Activated CD4-positive, alpha-beta T cell treated with anti-CD3 and anti-CD28 coated beads, Interleukin-2, Interleukin-4, amounts not matched to agents 100 ng/mL and 50 ng/mL, durations not matched to agents 16 hours and 8 hours (primary cell): ENCODE measurements around the gene TEAD1.
"Not testable (repeated sequence)": the region's sequence is repeated elsewhere in the genome, so short reads cannot be mapped to it uniquely, and the experiment has no call there.

Experiments
- DNase-seq: peaks from one replicate; pipeline ENCODE4 v3.0.0-alpha.2; 2020; ENCODE audit warnings: low spot score

The TEAD1 gene

DNA sequence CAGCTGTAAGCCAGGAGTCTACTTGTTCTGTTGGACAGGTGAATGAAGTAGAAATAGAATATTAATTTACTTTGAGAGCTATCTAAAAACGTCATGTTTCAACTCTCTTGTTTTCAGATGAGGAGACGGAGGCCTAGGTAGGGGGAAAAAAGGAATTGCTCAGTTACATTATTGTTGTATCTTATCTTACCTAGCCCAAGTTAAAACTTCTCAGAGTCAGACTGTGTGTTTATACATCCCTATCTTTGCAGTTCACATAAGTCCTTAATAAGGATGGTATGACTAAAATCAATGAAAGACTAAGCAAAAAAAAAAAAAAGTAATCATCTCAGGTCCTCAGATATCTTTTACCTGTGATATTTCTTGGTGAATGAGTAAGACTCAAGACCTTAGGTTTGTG lies 62.8 kb downstream of the TEAD1 start:
- no peak for DNase-seq

DNA sequence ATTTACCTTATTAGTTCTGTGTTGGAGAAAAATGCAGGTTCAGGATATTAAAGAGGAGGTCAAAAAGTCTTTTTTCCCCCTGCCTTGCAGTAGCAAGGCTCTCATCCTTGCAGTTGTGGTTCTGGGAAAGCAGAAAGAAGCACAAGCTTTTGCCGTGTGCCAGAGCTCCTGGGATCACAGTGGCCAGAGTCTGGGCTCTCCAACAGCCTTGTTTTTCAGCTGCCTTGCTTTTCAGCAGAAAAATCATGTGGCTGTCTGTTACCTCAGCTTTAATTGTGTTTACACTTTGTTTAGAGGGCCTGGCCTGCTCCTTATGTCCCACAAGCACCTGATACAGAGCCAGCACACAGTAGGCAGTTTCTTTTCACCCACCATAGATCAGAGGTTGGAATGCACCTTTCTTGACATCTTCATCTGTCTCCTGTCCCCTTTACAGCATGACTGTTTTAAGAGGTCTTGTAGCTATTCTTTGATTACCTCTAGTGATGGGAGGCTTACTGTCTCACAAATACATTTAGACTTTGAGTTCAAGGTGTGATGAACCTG lies 67.5 kb downstream of the TEAD1 start:
- DNase-seq: no peak

DNA sequence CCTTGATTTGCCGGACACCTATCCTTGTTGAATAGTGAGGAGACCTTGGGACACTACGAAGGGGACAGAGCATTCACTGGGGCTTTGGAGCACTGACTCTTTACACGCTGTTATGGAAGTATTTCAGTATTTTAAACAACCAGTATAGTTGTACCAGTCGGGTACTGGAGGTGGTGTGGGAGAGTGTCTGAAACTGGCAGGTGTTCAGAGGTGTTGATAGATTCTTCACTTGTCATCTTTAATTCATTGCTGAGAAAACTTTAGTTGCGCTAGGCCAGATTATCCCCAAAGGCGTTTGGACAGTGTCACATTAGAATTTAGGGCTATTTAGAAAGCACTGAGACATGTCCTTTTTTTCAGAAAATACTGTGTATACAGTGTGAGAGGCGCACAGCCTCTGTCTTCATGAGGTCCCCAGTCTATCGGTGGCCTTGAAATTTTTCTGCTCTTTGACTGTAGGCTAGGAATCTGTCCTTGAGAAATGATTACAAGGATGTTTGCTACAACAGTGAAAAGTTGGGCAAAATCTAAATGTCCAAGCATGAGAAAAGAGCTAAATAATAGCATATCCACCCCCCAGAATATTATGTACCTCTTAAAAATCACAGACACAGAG lies 69.7 kb downstream of the TEAD1 start:
- DNase-seq: no peak

DNA sequence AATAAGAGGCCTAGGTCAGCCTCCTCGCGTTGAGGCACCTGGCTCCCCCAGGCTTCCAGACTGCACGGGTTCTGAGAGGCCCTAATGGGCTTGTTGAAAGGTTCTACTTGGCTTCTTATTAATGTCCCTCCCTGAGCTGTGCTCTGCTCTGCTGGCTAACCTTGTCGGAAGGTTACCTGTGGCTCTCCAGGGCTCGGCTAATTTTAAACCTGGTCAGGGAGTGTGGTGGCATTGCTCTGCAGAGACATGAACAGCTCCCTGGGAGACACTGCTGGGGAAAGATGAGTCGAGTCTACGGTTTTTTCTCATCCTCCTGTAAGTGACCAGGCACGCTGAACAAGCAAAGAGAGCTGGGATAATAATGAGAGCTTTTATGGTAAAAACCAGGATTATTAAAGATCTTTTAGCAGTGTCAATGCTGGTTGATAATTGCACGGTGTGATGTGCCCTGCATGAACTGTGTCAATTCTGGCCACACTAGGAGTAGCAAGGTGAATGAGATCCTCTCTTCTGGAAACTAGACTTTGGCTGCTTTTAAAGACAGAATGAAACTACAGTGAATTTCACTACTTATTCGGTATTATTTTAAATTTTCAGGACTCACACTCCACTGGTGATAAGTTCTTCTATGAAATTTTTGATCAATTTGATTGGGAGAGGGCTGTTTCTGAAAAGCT lies 70.7 kb downstream of the TEAD1 start:
- no peak for DNase-seq

DNA sequence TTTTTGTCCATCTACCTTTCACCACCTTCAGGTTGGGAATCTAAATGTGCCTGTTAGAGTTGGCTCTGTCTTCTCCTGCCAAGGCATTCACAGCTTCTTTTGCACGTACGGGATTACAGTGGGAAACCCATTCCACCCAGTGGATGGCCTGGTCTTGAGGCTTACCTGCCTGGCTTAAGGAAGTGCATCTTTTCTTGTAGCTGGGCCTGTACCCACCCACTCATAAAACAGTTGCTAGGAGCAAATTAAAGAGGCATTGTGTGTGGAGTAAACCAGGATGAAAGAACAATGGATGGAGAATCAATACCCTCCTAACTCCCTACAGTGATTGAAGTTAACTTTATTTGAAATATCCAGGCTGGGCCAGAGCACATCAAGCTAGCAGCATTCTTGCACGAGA lies 71.6 kb downstream of the TEAD1 start:
- DNase-seq: no peak

DNA sequence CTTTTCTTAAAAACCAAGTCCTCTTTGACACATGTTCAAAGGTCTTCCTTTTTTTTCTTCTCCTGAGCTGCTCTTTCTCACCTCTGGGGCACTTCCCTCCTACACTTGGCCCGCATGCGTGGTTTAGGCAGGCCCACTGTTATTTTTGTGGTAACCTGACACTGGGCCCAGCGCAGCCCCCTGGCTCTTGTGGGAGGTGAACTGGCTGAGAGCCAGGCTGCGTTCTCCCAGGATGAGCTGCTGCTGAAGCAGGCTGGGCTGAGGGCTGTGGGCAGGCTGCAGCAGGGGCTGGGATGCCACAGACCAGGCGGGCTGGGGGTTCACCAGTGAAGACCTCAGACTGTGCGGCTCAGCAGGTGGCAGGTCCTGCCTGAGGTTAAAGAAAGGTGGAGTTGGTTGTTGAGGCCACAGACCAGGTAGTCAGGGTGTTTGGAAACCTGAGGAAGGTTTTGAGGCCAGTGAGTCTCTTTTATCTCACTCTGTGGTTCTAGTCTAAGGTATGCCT lies 72.4 kb downstream of the TEAD1 start:
- no peak for DNase-seq

DNA sequence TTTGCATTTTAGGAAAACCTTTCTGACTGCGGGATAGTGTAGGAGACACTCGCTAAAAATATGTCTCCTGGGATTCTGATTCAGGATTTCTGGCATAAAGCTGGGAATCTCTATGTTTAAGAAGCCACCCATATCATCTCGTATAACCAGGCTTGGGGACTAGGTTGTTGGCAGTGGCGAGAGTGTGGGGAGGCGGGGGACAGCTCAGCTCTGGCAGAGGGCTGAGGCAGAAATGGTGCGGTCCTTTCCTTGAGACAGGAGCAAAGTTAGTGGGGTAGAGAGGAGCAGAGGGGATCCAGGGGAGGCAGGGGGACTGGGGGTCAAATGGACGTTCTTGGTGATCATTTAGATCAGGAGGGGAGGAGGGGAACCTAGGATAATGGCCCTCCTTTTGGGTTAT lies 74.3 kb downstream of the TEAD1 start:
- no peak for DNase-seq

DNA sequence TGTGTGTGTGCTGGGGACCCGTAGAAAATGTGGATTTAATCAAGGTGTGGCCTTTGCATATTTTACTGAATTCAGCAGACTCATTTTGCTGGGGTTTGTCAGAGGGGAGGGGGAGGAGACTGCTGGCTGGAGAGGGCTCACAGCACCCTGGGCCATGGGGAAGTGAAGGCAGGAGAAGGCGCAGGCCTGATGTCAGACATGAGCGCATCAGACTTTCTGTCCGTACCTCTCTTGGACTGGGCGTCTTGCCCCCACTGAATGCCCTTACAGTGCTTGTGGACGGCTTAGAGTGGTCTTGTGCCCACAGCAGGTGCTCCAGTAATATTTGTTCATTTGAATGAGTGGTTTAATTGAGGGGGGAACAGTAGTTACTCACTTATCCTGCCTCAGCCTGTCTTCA lies 75.2 kb downstream of the TEAD1 start:
- DNase-seq: no peak

DNA sequence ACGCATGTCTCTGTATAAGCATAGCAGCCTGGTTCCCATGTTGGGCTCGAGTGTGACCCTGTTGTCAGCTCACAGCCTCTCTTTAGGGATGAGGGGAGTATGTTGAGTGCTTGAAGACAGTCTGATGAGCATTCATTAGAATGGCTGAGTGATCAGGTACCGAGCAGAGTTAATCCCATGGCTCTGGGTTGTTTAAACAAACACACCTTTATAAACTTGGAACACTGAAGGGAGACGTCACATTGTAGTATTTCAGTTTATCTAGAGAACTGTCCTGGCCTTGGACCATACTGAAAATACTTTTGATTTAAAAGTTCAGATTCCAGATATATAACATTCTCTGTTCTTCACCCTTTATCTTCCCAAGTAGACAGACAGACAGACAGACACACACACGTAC lies 76.0 kb downstream of the TEAD1 start:
- DNase-seq: no peak

DNA sequence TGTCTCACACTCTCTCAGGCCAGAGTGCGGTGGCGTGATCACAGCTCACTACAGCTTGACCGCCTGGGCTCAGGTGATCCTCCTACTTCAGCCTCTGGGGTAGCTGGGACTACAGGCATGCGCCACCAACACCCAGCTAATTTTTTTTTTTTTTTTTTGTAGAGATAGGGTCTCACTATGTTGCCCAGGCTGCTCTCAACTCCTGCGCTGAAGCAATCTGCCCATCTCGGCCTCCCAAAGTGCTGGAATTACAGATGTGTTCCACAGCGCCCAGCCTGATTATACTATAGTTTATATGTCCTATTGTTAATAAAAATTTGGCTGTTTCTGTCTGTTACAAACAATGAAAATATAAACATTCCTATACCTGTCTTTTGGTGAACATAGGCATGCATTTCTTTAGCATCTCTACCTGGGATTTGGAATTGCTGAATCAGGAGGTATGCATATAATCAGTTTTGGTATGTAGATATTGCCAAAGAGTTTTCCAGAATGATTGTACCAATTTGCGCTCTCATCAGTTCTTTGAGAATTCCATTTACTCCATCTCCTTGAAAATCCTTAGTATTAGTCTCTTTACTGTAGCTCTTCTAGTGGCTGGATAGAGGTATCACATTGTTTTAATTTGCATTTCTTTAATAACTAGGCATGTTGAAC lies 78.8 kb downstream of the TEAD1 start:
- DNase-seq: no peak

DNA sequence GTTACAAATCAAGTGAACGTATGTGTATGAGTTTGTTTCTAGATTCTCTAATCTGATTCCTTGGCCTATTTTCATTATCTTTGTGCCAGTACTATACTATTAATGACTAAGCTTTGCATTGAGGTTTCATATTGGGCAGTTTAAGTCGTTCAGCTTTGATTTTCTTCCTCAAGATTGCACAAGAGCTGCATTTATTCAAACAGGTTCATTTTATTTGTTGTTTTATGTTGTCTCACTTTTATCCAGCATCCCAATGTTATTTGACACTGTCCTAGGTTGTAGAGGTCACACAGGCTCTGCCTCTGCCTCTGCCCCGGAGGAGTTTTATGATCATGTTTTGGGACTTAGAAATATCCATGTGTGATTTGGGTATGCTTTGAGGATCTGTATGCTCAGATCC lies 79.8 kb downstream of the TEAD1 start:
- DNase-seq: no peak

DNA sequence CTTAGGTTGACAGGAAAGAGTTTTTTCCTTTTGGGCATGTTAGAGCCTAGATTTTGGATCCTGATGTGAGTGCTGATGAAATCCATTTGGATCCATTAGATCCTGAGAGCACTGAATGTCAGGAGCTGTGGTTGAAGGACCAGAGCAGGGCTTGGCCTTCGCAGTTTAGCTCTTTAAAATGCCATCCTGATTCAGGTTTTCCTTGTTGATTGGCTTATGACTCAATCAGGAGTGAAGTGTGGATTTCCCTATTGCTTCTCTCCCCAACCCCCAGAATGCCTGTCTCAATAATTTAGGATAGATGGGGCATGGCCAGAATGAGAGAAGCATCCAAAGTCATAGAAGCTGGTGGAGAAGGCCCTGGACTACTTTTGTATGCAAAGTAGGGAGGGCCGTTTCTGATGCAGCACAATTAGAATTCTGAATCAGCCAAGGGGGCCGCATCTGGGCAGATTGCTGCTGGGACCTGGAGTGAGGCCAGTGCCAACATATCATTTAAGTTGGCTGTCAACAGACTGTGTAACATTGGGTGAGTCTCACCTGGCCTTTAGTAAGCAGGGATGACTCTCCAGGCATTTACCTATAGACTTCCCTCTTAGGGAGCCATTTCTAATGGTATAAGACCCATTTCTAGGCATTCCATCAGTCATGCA lies 80.5 kb downstream of the TEAD1 start:
- DNase-seq: no peak

DNA sequence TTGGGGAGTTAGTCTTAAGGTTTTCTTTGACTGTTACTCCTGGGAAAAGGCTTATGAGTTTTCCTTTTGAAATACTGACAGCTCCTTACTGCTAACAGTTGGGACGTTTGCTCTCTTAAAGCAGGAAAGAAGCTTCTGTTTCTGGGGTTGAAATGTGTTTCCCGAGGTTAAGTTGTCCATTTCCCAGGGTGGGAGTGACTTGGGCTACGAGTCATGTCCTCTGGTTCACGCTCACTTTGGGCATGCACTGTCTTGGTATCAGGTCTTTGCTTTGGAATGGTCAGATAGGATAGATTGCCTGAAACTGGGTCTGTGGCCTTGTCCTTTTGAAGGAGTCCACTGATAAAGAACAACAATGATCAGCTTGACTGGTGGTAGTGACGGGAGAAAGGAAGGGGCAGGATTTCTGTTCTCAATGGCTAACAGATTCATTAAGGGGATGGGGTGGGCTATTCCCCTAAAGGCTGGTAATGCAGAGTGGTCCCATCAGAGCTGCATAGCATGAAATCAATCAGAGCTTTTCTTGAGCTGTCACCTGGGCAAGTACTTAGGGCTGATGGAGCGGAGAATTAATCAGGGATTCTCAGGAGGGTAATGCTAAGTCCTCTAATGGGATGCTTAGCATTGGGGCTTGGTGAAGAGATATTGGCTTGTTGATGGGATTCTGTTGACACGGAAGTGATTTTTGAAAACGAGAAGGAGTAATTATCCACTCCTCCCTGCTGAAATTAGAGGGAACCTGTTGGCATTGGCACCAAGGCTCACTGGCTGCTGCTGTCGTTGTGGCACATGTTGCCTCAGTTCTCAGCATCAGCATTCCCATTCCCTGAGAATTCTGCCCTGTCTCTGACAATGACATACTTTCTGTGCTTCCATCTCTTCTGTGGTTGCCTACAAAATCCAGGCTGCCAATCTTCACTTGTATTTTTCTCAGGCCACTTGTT lies 81.6 kb downstream of the TEAD1 start:
- DNase-seq: no peak

DNA sequence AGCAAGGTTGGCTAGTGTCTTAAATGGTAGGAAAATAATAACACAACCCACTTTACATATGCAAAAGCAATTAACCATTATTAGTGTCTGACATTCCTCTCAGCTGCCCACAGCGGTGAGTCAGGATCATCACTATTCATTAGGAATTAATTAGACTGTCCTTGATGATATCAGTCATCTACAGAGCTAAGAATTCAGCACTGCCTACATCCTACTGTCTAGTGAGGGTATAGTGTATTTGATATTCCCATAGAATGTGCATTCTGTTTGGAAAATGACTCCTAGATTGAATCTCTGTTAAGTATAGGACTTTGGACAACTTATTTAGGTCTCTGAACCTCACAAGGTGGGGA lies 82.2 kb downstream of the TEAD1 start:
- DNase-seq: no peak

DNA sequence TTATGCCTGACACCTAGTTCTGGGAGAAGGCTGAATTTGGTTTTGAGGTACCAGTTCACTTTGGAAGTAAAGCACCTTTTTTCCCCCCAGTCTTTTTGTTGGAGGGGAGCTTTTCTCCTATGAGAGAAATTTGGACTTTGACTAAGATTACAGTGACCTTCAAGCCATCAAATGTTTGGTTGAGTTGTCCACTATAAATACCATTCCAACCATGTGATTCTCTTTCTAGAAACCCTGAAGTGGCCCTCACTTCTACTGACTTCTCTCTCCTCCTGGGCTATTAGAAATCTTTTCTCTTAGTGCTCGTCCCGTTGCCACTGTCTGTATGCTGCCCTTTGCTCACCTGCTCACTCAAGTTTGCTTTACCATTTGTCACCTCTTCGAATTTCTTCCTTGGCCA lies 82.6 kb downstream of the TEAD1 start:
- no peak for DNase-seq

DNA sequence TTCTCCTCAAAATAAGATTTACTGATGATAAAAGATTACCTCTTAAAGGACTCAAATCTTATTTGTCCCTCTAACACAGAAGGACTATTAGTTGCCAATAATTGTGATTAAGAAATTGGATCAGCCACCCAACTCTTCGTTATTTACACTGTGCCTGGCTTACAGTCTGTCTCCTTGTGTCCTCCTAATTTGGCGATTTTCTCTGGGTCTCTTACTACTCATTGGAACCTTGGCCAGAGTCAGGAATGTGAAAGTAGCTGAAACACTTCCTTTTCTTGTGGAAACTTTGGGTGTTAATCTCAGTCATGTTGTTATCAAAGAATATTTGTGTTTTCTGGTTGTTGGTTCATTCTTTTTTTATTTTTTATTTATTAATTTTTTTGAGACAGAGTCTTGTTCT lies 83.2 kb downstream of the TEAD1 start:
- DNase-seq: no peak

DNA sequence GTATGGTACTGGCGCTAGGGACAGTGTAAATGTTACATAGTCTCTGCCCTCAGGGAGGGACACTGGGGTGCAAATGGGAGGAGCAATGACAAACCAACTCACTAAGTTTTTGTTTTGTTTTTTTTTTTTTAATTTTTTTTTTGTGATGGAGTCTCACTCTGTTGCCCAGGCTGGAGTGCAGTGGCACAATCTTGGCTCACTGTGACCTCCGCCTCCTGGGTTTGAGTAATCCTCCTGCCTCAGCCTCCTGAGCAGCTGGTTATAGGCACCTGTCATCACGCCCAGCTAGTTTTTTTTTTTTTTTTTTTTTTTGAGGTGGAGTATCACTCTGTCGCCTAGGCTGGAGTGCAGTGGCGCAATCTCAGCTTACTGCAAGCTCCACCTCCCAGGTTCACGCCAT lies 83.9 kb downstream of the TEAD1 start:
- DNase-seq: not testable (repeated sequence)

DNA sequence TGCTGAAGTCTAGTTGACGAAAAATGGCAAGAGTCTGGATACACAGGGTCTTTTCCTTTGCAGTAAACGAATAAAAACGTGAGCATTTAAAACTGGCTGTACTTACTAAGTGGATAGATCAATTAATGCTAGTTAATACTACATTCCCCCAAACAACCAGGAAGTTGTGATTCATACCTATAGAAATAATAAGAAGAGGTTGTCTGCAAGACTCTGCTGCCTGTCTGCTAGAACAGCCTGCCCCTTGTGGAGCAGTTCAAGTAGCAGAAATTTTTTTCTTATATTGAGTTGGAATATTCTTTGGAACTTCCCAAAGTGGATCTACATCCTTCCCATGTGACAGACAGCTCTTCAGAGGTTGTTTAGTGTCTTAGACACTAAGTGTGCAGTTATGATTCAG lies 86.8 kb downstream of the TEAD1 start:
- no peak for DNase-seq

DNA sequence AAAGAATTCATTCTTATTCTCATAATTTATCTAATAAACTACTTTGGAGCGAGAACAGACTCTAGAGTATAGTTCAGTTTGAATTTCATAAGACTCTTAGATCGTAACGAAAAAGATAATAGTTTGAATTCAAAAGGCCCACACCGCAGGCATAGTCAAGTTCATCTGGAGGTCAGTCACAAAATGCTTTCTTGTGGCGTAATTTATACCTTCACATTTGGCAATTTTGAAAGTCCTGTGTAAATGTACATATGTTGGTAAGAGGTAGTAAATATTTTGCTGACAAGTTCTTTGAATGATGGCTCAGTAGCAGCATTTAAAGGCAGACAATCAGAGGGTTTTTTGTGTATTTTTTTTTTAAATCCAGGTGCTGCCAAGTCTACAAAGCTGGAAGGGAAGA lies 88.1 kb downstream of the TEAD1 start:
- DNase-seq: no peak

DNA sequence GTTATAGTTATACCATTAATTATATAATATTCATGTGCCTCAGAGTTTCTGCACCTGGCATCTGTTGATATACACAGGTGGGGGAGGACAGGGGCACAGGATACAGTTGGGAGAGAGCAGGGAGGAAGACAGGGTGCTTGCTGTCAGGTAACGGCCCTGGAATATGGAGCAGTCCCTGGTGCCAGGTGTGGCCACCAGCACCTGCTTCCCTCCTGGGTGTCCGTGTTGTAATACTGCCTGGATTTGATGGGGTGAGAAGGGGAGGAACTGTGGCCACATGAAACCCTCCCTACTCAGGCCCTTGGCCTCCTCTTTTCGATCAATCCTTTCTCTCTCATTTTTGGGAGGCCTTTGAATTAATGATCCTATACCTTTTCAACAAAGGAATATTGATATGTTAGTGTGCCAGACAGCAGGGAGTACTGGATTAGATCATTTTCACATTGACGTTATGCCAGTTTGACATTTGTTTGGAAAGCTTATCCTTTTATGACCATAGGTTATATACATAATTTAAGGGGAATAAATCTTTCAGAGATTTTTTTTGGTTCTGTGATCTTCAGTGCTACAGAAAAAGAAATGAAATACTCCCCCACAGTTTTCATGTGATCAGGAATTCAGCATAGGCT lies 88.6 kb downstream of the TEAD1 start:
- DNase-seq: no peak
